AG08395 (cell line): ENCODE data around the gene JAG1.

ENCODE experiments used
- DNase-seq: peaks from one replicate; pipeline ENCODE4 v3.0.0; 2012; ENCODE audit warnings: mixed read lengths, low spot score

Gene JAG1

DNA sequence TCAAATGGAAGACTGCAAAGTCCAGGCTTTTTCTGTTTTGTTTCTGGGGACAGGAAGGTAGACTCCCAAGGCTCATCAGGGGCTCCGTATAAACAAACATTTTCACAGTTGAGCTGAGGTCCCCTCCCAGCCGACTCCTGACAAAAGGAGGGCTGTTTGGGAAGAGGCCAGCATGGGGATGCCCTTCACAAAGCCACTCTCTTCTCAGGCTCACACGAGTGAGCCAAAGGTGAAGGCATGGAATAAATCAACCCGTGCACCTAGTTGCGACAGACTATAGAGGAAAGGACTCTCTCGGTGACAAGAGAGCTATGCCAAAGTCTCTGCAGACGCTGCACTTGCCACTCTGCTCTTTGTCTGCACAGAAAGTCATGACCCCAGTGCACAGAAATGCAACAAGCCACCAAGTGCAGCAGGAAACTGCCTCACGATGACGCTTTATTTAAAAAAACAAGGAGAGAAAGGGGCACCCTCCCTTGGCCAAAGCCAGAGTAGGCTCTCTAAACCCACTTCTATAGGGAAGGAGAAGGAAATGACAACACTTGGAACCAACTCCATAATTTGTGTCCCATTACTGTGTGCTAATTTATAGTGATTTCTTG, 21.0 kb downstream of the JAG1 start:
- DNase-seq, result no peak

DNA sequence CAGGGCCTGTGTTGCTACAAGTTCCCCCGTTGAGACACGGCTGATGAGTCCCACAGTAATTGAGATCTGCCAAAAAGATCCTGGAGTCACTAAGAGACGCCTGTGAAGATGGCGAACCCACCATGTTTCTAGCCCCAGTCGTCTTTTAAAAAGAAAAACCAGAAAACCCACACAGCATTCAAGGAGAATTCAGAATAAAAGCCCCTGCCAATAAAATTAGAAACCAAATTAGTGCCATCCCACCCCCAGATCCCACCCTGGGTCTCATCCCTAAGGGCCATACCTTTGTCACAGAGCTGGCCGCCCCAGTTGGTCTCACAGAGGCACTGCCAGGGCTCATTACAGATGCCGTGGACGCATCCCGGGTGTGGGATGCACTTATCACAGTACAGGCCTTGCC, 21.6 kb downstream of the JAG1 start:
- DNase-seq, result no peak

DNA sequence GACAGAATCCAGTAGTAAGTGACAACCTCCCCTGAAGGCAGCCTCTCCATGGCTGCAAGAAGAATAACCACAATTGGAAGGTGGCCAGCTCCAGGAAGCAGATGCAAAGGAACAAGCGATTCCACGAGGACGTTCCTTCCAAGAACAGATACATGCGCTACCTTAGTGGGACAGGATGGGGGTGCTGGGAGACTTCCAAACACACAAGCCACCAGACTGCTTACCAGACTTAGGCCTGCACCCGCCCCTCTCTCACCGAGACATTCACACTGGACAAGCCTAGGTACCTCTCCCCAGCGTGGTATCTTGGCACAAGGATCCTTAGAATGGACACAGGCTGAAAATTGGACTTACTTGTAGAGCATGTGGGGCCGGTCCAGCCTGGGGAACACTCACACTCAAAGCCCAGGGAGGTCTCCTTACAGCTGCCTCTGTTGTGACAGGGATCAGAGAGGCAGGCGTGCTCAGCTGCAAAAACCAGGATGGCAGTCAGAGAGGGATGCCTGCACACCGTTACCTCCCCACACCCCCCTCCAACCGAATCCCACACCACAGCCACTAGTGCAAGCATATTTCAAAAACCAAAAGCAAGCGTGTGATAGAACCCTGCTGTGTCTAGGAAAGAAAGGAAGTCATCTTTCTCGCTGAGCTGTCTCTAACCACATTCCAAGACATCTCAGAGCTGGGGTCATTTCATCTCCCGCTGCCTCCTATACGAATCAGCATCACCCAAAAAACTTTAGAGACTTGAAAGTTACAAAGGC, 22.4 kb downstream of the JAG1 start:
- DNase-seq, result no peak

DNA sequence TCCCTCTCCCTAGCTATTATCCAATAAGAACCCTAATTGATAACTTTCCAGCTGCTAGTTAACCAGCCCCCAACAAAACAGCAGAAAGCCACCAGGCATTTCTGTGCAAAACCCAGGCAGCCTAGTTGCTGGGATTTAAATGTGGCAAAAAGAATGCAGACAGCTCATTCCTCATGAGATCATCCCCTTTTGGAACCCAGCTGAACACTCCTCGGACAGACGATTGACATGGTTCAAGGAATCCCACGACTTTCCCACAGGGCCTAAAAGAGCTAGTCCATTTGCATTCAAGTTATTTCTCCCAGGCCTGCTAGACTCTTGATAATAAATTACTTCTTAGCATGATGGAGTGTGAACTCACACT, 24.0 kb downstream of the JAG1 start:
- peak; percentile 12 for DNase-seq

DNA sequence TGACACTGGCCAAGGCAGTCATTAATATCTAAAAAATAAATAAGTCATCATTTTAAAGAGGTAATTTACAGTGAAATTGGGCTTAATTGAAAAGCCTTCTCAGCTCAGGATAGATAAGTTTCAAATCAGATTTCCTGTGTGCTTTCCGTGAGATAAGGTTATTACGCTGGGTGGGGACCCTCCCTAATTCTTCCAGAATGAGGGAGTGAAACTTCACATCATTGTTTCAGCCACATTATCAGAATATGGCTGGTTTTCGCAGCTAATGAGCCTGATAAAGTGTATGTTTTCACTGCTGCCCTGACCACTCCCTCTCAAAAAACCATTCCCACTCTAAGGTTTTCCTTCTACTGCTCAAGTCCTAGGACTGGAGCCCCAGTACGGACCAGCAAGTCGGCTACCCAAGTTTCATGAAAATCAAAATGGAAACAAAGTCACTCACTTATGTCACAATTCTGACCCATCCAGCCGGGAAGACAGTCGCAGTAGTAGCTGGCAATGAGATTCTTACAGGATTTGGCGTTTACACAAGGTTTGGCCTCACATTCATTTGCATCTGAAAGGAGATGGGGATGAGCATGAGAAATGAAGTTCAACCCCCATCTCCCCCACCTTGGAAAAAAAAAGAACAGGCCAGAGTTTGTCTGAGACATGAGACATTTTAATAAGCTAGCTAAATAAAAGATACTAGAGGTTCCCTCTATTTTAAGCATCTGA, 24.6 kb downstream of the JAG1 start:
- no peak for DNase-seq

DNA sequence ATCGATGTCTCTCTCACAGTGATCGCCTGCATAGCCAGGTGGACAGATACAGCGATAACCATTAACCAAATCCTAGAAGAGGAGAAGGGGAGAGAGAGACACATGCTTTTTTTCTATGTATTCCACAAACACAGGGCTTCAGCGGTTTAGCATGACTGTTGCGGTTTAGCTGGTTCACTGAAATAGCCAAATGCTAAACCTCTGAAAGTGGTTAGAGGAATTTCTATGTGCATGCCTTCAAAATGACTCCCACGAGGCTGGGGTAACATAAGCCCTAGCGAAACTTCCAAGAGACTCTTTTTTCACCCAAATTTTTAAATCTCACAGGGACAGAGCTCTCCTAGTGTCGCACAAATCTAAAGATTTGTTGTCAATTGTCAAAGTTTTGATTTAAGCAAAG, 25.1 kb downstream of the JAG1 start:
- DNase-seq, result peak; percentile 70

DNA sequence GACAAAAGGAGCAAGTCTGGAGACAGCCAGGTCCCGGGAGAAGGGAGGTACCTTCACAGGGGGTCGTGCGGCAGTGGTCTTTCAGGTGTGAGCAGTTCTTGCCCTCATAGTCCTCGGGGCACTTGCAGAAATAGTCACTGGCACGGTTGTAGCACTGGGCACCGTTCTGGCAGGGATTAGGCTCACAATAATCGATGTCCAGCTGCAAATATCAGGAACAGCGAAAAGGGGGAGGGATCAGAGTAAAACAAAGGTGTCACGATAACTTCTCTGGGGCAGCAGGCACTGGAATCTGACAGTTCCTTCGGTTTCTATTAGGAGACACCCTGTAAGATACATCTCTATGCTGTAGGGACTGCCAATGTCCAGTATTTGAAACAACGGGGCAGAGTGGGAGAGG, 25.9 kb downstream of the JAG1 start:
- no peak for DNase-seq

DNA sequence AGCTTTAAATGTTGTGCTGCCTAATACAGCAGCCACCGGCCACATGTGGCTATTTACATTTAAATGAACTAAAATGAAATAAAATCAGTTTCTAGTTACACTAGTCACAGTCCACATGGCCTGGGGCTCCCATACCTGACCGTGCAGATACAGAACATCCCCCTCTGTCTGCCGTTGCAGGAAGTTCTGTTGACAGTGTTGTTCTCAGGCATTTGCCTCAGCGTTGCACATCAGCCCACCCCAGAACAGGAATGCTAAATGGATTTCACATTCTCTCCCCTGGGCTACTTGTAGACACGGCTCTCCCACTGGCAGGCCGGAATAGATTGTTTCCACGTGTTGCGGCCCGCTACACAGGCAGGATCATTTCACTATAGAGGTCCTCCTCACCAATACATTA, 26.3 kb downstream of the JAG1 start:
- peak; percentile 8 for DNase-seq

DNA sequence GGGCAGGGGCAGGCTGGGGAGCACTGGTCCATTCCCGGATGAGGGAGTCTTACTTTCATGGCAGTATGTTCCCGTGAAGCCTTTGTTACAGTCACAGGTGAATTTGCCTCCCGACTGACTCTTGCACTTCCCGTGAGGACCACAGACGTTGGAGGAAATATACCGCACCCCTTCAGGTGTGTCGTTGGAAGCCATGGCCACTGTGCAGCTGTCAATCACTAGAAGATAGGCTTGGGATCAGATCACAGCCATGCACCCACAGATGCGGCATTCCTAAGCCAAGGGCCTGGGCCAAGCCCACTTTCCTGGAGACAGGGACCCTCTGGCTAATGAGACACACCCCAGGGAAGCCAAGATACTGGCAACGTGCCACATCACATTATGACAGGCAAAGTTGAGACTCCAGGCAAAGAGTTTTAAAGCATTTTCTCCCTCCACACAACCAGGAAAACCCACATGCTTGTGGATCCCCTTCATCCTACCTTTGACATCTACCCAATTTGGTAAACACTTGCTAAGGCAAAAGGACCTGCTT, 26.8 kb downstream of the JAG1 start:
- DNase-seq, result no peak

DNA sequence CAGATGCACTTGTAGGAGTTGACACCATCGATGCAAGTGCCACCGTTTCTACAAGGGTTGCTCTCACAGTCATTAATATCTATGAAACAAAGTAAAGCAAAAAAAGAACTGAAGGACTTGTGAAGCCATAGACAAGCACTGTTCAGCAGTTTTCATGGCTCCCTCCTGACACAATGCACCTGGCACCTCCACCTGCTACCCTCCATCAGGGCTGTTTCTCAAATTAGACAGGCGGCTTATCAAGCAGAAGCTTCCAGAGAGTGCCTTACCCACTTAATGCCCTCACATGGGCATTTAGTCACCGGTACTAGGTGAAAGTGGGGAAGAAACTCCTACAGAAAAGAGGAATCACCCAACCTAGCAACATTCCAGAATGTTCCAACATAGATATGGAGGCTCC, 27.8 kb downstream of the JAG1 start:
- no peak for DNase-seq

DNA sequence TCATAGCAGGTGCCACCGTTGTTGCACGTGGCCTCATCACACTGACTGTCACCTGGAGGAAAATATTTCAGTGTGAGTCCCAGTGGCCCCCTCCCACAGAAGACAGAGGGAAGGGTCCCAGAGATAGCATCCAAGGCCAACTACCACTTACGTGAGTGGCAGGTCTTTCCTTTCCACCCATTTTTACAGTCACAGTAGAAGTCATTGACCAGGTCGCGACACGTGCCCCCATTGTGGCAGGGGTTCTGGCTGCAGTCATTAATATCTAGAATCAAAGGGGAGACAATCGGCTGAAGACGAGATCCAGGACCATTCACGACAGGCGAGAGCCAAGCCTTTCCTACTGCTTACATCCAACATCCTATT, 28.6 kb downstream of the JAG1 start:
- no peak for DNase-seq

DNA sequence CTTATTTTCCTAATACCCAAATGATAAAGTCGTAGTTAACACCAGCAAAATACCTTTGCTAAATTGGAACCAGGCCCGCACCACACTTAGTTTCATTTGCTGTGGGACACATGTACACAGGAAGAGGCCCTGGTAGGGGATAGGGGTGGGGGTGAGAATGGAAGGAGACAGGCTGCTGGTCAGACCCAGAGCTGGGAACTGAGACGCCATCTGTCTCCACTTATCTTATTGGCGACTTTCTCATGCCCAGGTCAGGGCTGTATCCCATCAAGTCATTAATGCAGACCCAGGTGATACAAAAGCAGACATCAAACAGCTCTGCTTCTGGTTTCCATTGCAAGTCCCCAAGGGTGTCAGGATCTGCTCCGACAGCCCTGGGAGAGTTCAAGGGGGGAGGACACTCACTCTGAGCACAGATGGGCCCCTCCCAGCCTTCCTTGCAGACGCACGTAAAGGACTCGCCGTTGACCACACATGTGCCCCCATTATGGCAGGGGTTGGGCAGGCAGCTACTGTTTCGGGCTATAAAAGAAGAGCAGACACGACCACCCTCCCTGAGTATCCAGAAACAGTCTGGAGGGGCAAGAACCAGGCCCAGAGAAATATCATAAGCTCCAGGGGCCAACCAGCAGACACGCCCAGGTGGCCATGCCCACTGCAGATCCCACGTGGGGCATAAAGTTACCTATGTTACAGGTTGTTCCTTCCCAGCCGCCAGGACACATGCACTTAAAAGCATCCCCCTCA, 29.2 kb downstream of the JAG1 start:
- no peak for DNase-seq

DNA sequence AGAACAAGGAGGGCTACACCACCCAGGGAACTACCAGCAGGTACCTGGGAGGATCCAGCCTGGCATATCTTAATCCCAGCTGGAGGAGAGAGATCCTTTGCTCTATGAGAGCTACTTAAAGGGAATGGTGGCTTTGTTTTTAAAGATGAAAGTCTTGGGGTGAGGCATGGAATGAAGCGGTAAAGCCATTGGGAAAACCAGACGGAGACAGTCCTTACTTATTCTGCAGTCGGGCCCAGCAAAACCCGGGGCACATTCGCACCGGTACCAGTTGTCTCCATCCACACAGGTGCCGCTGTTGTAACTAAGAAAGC, 30.3 kb downstream of the JAG1 start:
- DNase-seq, result no peak

DNA sequence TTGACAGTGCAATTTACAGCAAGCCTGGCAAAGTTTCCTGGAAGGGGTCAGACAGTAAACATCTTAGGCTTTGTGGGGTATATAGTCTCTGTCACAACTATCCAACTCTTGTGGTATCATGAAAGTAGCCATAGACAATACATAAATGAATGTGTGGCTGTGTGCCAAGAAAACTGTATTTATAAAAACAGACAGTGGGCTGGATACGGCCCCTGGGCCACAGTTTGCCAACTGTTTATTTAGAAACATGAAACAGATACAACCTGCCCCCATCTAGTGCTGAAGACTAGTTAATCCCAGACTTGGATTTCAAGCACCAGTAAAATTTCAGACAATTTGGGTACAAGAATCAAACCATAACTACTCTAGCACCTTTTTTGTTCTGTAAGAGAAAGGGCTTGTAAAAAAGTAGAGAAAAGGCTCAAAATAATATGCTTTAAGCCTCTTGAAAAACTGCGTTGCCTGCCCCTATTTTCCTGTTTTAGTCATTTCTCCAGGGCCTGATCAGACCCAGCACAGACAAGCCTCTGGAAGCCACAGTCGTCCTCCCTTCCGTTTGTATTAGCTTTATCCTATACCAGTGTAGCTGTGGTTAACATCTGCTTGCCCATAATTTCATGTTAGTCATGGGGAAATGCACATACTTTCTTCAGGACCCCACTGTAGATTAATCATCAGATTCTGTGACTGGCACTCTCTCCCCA, 30.8 kb downstream of the JAG1 start:
- DNase-seq, result peak; percentile 19

DNA sequence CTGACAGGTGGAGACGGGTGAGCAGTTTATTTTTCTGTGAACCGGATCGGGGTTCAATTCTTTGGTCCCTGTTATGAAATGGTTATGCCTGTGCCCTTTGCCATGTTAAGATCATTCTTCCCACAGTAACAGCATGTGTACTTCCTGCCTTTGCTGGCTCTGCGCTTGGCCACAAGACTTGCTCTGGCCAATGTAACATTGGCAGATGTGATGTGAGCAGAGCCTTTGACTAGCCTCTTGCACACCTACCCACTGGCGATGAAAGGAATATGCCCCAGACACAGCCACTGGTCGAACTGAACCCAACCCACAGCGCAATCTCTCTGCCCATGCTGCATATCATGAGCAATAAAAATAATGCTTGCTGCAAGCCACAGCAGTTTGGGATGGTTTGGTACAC, 31.9 kb downstream of the JAG1 start:
- DNase-seq, result no peak

DNA sequence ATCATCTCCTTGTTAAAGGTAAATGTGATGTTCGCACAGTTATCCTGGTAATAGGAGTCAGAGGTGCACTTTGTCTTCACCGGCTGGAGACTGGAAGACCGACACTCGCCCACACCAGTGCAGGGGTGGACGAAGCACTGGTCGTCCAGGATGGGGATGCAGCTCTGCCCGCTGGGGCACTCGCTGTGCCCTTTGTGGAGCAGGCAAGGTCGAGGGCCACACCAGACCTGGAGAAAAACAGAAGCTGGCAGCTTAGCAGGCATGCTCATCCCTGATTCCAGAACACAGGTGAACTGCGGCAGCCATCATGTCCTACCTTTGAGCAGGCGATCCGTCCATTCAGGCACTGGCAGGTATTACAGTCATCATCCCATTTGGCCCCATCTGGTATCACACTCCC, 32.3 kb downstream of the JAG1 start:
- DNase-seq, result no peak

DNA sequence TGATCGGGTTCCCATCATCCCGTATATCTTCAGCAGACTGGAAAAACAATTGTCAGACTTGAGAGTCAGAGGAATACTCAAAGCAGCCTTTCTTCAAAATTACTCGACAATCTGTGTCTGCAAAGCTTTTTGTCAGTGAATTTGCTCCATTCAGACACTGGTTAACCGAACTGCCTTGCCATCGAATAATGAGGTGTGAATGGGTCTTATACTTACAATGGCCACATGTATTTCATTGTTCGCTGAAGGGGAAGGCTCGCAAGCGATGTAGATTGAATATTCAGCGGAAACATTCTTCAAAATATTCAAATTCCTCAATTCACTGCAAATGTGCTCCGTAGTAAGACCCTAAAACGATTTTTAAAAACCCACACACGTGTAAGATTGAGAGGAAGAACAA, 32.9 kb downstream of the JAG1 start:
- DNase-seq, result no peak

DNA sequence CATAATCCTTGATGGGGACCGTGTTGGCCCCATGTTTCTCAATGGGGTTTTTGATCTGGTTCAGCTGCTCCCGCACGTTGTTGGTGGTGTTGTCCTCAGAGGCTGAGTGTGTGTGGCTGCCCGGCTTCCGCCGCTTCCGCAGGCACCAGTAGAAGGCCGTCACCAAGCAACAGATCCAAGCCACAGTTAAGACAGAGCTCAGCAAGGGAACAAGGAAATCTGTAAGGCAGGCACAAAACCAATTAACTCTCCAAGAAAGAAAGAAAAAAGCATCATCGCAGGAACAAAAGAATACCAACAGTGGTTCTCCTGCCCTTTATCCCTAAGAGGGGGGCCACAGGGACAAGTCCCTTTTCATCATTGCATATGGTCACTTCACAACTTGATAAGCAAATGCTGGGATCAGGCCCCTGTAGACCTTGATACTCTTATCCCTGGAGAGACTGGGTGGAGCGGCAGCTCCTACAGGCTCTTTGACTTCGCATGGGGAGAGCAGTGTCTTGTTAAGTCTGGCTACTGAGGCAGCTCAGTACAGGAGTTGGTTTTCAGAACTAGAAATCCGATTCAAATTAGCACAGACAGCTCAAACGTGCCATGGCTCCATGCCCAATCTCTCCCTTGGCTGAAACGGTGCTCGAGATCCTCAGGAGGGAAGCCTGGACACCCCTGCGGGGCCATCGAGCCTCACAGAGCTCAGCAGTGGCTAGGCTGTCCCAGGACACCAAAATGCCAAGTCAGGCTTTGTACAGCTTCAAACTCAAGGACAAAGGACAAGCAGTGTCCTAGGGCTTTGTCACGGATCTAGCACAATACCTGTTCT, 33.9 kb downstream of the JAG1 start:
- no peak for DNase-seq

DNA sequence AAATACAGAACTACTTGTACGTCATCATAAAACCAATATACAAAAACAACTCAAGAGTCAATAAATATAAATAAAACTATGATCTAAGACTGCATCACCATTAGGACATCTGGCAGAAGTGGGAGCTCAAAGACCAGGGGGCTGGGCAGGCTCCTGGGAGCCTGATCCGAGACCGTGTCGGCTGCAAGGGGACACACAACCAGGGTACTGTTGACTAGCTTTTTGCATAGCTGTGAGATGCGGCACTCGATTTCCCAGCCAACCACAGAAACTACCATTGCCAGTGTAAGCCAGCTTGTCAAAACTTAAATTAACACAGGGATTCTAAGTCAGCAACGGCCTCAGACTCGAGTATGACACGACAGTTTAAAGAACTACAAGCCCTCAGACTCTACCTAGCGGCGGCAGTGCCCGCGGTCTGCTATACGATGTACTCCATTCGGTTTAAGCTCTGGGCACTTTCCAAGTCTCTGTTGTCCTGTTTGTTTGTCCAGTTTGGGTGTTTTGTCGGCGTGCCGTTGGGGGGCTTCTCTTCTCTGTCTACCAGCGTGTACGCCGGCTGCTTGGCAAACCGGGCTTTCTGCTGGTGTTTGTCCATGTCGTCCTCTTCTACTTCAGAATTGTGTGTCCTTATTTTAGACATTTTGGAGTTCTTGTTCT, 34.6 kb downstream of the JAG1 start:
- no peak for DNase-seq

DNA sequence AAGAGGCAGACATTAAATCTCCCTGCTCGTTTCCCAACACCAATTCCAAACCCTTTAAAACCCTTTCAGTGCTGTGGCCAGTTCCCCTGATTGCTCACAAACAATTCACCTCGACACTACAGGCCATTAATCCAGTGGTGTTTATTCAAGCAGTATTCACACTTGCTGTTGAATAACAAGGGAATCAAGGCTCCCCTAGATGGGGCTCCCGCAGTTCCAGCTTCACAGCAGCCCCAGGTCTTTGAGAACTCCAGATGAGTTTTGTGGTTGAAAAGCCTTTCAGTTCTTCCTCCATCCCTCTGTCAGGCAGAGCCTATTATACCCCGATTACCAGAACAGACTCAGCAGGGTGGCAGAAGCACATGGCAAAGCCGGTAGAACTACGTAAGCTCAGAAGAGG, 36.2 kb downstream of the JAG1 start:
- no peak for DNase-seq
